ENCODE data around the gene CORIN.
A peak's percentile ranks its signal among the peaks of the same experiment; 100 is the strongest.

The CORIN gene

GRCh38 chr4:47642985-47643760 is 194.7 kb downstream of the CORIN start:
- in situ Hi-C loops (cut with HindIII; ENCODE audit: low sequenced_read_pairs) = no loop called here
- H3K4me3 ChIP-seq (ENCODE audit: low read depth, low read length) = no peak overlapping the region
- TF ChIP-seq, protein P1, sequence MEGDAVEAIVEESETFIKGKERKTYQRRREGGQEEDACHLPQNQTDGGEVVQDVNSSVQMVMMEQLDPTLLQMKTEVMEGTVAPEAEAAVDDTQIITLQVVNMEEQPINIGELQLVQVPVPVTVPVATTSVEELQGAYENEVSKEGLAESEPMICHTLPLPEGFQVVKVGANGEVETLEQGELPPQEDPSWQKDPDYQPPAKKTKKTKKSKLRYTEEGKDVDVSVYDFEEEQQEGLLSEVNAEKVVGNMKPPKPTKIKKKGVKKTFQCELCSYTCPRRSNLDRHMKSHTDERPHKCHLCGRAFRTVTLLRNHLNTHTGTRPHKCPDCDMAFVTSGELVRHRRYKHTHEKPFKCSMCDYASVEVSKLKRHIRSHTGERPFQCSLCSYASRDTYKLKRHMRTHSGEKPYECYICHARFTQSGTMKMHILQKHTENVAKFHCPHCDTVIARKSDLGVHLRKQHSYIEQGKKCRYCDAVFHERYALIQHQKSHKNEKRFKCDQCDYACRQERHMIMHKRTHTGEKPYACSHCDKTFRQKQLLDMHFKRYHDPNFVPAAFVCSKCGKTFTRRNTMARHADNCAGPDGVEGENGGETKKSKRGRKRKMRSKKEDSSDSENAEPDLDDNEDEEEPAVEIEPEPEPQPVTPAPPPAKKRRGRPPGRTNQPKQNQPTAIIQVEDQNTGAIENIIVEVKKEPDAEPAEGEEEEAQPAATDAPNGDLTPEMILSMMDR (IDR thresholded peaks at IDR 0.05; ENCODE audit: low read depth, low read length, missing control alignments) = no peak
- peak; percentile 65 for DNase-seq (ENCODE audit: low read depth)

DNA sequence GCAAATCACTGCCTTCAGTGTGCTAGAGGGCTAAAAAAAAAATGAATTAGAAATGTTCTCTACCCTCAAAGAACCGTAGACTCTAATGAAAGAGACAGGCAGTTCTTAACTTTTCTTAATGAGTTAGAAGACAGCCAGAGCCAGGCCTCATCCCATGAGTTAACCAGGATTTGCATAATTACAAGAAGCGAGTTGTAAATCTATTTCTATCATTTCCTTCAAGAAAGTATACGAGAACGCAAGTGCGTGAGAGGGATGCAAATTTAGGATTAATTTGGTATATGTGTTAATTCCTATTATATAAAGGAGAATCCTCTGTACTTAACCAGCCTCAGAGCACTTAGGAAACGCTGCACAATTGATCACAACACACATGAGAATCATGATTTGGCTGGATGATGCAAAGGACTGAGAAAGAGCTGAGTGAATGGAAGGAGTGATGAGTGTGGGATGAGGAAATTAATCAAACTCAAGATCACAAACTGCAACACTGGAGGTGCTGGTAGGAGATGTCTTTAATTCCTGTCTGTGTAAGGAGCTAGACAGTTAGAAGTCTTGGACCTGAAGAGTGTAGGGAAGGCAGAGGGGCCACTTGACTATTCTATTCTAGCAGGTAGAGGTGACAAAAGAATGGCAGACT is 195.6 kb downstream of the CORIN start:
- TF ChIP-seq, protein P1 (IDR thresholded peaks at IDR 0.05; ENCODE audit: low read depth, low read length, missing control alignments) = no peak
- DNase-seq (ENCODE audit: low read depth) = no peak
- in situ Hi-C loops (cut with HindIII; ENCODE audit: low sequenced_read_pairs) = no loop called here
- no peak overlapping the region for H3K4me3 ChIP-seq (ENCODE audit: low read depth, low read length)

GRCh38 chr4:47641755-47642154 is 196.1 kb downstream of the CORIN start:
- no peak overlapping the region for H3K4me3 ChIP-seq (ENCODE audit: low read depth, low read length)
- TF ChIP-seq, protein P1 (IDR thresholded peaks at IDR 0.05; ENCODE audit: low read depth, low read length, missing control alignments) = no peak
- in situ Hi-C loops (cut with HindIII; ENCODE audit: low sequenced_read_pairs) = no loop called here
- DNase-seq (ENCODE audit: low read depth) = no peak

DNA sequence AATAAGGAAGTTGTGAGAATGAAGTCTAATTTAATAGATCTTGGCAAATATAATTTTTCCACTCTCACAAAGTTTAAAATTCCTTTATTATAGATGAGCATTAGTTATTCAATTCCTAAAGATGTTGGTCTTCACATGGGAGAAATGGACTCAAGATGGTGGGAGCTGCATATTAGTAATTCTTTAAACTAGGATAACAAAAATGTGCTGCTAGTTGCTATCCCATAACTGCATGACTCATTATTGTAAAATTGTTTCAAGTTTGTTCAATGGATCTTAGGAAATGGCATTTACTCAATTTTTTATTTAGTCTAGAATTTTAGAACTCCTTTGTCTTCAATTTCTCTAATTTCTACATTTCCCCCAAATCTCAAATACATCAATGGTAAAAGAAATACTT is 197.0 kb downstream of the CORIN start:
- TF ChIP-seq, protein P1 (IDR thresholded peaks at IDR 0.05; ENCODE audit: low read depth, low read length, missing control alignments) = no peak
- no peak for DNase-seq (ENCODE audit: low read depth)
- in situ Hi-C loops (cut with HindIII; ENCODE audit: low sequenced_read_pairs) = no loop called here
- H3K4me3 ChIP-seq (ENCODE audit: low read depth, low read length) = no peak overlapping the region

GRCh38 chr4:47639531-47639930 is 198.3 kb downstream of the CORIN start:
- H3K4me3 ChIP-seq (ENCODE audit: low read depth, low read length) = no peak overlapping the region
- no peak for DNase-seq (ENCODE audit: low read depth)
- TF ChIP-seq, protein P1 (IDR thresholded peaks at IDR 0.05; ENCODE audit: low read depth, low read length, missing control alignments) = no peak
- in situ Hi-C loops (cut with HindIII; ENCODE audit: low sequenced_read_pairs) = no loop called here

DNA sequence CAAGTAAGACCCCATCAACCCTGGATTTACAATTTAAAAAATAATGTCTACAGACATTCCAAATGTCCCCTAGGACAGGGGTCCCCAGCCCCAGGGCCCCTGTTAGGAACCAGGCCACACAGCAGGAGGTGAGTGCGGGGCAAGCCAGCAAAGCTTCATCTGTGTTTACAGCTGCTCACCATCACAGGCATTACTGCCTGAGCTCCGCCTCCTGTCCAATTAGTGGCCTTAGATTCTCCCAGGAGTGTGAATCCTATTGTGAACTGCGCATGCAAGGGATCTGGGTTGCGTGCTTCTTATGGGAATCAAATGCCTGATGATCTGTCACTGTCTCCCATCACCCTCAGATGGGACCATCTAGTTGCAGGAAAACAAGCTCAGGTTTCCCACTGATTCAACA is 206.7 kb downstream of the CORIN start:
- DNase-seq (ENCODE audit: low read depth) = no peak
- in situ Hi-C loops (cut with HindIII; ENCODE audit: low sequenced_read_pairs) = no loop called here
- H3K4me3 ChIP-seq (ENCODE audit: low read depth, low read length) = no peak overlapping the region
- TF ChIP-seq, protein P1 (IDR thresholded peaks at IDR 0.05; ENCODE audit: low read depth, low read length, missing control alignments) = no peak

Data from astrocyte of the cerebellum (primary cell).